ENCODE results near the gene KRTAP5-6. TPM values are rescaled to one million over a fixed set of nuclear protein-coding genes. Genes with fewer than 3 reads are reported as not detected.

KRTAP5-6 gene
- total and polyA plus RNA-seq, 8 donors: not detected

GRCh38 chr11:1733009-1733715, 36.2 kb downstream of the KRTAP5-6 start:
- Histone ChIP-seq H3K4me3 (no peak overlapping the region), H3K9me3 (no peaks in the 10 kb centered on the region), H3K4me1 (no peaks in the 10 kb centered on the region), H3K27ac (no peak overlapping the region), H3K36me3 (no peaks in the 10 kb centered on the region), H3K27me3 (no peaks in the 10 kb centered on the region)
- TF ChIP-seq, protein P1, sequence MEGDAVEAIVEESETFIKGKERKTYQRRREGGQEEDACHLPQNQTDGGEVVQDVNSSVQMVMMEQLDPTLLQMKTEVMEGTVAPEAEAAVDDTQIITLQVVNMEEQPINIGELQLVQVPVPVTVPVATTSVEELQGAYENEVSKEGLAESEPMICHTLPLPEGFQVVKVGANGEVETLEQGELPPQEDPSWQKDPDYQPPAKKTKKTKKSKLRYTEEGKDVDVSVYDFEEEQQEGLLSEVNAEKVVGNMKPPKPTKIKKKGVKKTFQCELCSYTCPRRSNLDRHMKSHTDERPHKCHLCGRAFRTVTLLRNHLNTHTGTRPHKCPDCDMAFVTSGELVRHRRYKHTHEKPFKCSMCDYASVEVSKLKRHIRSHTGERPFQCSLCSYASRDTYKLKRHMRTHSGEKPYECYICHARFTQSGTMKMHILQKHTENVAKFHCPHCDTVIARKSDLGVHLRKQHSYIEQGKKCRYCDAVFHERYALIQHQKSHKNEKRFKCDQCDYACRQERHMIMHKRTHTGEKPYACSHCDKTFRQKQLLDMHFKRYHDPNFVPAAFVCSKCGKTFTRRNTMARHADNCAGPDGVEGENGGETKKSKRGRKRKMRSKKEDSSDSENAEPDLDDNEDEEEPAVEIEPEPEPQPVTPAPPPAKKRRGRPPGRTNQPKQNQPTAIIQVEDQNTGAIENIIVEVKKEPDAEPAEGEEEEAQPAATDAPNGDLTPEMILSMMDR (IDR thresholded peaks at IDR 0.05): no peak
- no peak for DNase-seq
- no peak for ATAC-seq
- no peak for FAIRE-seq
- 54 to 68% methylated on average over 13 to 14 of the region's 14 CpGs for WGBS, 2 donors
- intact Hi-C loops (cut with DNase I): no loop called here

DNA sequence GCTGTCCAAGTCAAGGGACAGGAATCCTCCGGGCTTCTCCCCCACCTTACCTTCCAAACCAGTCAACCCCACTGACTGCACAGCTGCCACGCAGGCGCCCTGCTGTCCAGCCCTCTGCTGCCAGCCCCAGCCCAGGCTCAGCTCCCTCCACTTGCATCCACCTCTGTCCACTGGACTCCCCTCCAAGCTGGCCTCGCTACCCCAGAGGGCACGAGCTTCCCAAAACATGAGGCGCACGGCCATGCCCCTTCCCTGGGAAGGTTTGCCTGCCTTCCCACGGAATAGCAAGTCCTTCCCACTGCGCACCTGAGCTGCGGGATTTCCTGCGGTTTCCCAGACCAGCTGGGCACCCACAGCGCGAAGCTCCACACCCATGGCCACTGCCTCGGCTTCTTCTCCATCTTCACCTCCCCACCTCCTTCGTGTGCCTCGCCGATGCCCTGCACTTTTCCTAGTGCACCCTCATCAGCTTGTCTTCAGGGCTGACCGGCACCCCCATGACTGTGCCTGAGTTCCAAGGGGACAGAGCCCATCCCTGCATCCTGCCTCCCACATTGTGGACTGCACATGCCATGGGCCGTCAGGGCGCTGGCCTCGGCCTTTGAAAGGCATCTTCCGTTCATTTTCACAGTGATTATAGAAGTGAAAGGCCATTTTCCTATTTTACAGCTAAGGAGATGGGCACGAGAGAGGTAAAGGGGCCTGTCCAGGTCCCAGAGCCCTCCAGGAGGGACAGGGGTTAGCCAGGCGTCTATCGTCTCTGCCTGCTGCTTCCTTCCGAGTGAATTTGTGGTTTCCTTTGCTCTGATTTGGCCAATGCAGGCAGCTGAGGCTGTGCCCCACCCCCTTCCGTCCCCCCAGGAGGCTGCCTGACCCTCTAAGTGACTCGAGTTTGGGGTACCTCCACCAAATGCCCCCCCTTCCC, 37.0 kb downstream of the KRTAP5-6 start:
- intact Hi-C loops (cut with DNase I): no loop called here
- Histone ChIP-seq H3K27me3 (no peaks in the 10 kb centered on the region), H3K36me3 (no peaks in the 10 kb centered on the region), H3K4me3 (no peak overlapping the region), H3K27ac (no peak overlapping the region), H3K9me3 (no peaks in the 10 kb centered on the region), H3K4me1 (no peaks in the 10 kb centered on the region)
- TF ChIP-seq, protein P1 (IDR thresholded peaks at IDR 0.05): no peak
- ATAC-seq (no peak), FAIRE-seq (no peak), DNase-seq (no peak)
- 63 to 73% methylated on average over 28 of the region's 28 CpGs for WGBS, 2 donors

GRCh38 chr11:1734641-1735081, 37.7 kb downstream of the KRTAP5-6 start:
- H3K27me3 ChIP-seq: no peaks in the 10 kb centered on the region
- DNase-seq (no peak), FAIRE-seq (no peak), ATAC-seq (no peak)
- H3K4me3 ChIP-seq: no peak overlapping the region
- H3K4me1 ChIP-seq: no peaks in the 10 kb centered on the region
- TF ChIP-seq, protein P1 (IDR thresholded peaks at IDR 0.05): no peak
- WGBS, 2 donors: 52 to 56% methylated on average over 9 to 10 of the region's 10 CpGs
- intact Hi-C loops (cut with DNase I): no loop called here
- no peak overlapping the region for H3K27ac ChIP-seq
- no peaks in the 10 kb centered on the region for H3K36me3 ChIP-seq
- H3K9me3 ChIP-seq: no peaks in the 10 kb centered on the region

- intact Hi-C loops (cut with DNase I): no loop called here
- H3K9me3 ChIP-seq: no peaks in the 10 kb centered on the region
- WGBS, 2 donors: 61 to 71% methylated on average over 16 of the region's 16 CpGs
- no peaks in the 10 kb centered on the region for H3K4me1 ChIP-seq
- ATAC-seq (no peak), DNase-seq (no peak), FAIRE-seq (no peak)
- H3K27ac ChIP-seq: no peak overlapping the region
- H3K36me3 ChIP-seq: no peaks in the 10 kb centered on the region
- TF ChIP-seq, protein P1 (IDR thresholded peaks at IDR 0.05): no peak
- H3K4me3 ChIP-seq: no peak overlapping the region
- no peaks in the 10 kb centered on the region for H3K27me3 ChIP-seq
These were observed 38.3 kb downstream of the KRTAP5-6 start for GRCh38 chr11:1735271-1735670.
